ENCODE measurements around the gene TRPV2.

GRCh38 chr17:16477255-16477654 is 61.9 kb downstream of the TRPV2 start:
- TF ChIP-seq, protein P1, sequence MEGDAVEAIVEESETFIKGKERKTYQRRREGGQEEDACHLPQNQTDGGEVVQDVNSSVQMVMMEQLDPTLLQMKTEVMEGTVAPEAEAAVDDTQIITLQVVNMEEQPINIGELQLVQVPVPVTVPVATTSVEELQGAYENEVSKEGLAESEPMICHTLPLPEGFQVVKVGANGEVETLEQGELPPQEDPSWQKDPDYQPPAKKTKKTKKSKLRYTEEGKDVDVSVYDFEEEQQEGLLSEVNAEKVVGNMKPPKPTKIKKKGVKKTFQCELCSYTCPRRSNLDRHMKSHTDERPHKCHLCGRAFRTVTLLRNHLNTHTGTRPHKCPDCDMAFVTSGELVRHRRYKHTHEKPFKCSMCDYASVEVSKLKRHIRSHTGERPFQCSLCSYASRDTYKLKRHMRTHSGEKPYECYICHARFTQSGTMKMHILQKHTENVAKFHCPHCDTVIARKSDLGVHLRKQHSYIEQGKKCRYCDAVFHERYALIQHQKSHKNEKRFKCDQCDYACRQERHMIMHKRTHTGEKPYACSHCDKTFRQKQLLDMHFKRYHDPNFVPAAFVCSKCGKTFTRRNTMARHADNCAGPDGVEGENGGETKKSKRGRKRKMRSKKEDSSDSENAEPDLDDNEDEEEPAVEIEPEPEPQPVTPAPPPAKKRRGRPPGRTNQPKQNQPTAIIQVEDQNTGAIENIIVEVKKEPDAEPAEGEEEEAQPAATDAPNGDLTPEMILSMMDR (IDR thresholded peaks at IDR 0.05), result no peak
- no peak for TF ChIP-seq POLR2AphosphoS5 (IDR thresholded peaks at IDR 0.05; ENCODE audit: low read depth, low read length)
- TF ChIP-seq, protein P2, sequence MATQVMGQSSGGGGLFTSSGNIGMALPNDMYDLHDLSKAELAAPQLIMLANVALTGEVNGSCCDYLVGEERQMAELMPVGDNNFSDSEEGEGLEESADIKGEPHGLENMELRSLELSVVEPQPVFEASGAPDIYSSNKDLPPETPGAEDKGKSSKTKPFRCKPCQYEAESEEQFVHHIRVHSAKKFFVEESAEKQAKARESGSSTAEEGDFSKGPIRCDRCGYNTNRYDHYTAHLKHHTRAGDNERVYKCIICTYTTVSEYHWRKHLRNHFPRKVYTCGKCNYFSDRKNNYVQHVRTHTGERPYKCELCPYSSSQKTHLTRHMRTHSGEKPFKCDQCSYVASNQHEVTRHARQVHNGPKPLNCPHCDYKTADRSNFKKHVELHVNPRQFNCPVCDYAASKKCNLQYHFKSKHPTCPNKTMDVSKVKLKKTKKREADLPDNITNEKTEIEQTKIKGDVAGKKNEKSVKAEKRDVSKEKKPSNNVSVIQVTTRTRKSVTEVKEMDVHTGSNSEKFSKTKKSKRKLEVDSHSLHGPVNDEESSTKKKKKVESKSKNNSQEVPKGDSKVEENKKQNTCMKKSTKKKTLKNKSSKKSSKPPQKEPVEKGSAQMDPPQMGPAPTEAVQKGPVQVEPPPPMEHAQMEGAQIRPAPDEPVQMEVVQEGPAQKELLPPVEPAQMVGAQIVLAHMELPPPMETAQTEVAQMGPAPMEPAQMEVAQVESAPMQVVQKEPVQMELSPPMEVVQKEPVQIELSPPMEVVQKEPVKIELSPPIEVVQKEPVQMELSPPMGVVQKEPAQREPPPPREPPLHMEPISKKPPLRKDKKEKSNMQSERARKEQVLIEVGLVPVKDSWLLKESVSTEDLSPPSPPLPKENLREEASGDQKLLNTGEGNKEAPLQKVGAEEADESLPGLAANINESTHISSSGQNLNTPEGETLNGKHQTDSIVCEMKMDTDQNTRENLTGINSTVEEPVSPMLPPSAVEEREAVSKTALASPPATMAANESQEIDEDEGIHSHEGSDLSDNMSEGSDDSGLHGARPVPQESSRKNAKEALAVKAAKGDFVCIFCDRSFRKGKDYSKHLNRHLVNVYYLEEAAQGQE (IDR thresholded peaks at IDR 0.05; ENCODE audit: insufficient read depth in 1 of 2, low read depth in 2 of 2, low read length in 1 of 2), result no peak
- TF ChIP-seq TCF7L2 (IDR thresholded peaks at IDR 0.05; ENCODE audit: low read depth, low read length), result no peak
